AG09319 (cell line): ENCODE results near the gene SMG6.

ENCODE experiments used
- DNase-seq: peaks from one replicate; pipeline ENCODE4 v3.0.0-alpha.2; 2010; ENCODE audit warnings: low read depth; ENCODE audit errors: extremely low read depth
- TF ChIP-seq, protein P1 (sequence below): IDR thresholded peaks from 2 replicates; pipeline ENCODE4 v1.5.1; 2011; ENCODE audit warnings: low read depth, mild to moderate bottlenecking, inconsistent platforms, low read length, moderate library complexity

The SMG6 gene

DNA sequence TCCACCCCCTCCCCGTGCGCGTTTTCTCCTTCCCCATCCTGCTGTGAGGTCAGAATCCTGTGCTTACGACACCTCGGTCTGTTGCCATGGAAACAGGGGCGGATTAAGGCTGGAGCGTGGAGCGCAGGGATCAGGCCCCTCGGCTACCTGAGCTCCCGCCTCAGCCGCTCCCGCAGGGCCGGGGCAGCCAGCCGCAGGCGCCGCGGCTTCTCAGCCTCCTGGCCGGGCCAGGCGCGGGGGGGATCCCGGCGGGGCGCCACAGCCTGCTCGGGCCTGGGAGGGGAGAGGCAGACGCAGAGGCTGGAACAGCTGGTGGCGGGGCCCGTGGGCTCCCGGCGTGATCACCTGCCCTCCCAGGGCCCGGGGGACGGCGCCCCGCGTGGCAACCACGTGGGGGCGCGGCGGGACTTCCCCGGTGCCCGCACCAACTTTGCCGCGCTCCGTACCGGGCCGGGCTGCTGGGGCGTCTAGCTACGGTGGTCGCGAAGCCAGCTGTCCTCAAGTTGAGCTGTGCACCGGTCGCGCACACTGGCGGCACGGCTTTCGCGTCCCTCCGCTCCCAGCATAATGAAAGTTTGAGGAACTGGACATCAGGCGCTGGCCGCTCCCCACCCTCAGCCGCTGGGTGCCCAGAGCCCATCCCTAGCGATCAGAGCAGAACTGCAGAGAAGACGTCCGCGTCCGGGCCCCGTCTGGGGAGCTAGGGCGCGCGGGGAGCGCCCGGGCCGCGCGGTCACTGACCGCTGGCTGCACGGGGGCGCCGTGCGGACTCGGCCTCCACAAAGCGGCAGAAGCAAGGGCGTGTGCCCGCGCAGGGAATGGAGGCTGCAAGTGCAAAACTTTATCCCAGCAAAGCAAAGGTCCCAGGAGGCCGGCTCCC is 279.7 kb downstream of the SMG6 start:
- TF ChIP-seq, protein P1, sequence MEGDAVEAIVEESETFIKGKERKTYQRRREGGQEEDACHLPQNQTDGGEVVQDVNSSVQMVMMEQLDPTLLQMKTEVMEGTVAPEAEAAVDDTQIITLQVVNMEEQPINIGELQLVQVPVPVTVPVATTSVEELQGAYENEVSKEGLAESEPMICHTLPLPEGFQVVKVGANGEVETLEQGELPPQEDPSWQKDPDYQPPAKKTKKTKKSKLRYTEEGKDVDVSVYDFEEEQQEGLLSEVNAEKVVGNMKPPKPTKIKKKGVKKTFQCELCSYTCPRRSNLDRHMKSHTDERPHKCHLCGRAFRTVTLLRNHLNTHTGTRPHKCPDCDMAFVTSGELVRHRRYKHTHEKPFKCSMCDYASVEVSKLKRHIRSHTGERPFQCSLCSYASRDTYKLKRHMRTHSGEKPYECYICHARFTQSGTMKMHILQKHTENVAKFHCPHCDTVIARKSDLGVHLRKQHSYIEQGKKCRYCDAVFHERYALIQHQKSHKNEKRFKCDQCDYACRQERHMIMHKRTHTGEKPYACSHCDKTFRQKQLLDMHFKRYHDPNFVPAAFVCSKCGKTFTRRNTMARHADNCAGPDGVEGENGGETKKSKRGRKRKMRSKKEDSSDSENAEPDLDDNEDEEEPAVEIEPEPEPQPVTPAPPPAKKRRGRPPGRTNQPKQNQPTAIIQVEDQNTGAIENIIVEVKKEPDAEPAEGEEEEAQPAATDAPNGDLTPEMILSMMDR: no peak
- no peak for DNase-seq

DNA sequence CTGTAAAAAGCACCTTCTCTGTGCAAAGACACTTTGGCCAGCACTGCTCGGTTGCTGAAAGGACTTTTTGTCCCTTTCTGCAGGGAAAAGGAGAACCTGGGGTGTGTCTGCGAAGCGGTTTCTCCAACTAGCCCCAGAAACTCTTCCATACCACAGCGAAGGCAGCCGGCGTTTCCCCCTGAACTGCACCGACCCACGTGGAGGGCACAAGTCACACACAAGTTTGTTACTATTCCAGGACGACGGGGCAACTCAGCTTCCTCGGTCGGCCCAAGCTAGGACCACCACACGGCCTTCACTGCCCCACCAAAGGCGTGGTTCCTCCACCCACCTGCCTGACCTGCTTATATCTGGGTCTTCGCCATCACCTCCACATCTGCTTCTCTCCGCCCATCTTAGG is 280.3 kb downstream of the SMG6 start:
- TF ChIP-seq, protein P1: no peak
- DNase-seq: no peak

GRCh38 chr17:2022647-2023240 is 280.8 kb downstream of the SMG6 start:
- no peak for DNase-seq
- TF ChIP-seq, protein P1: no peak

GRCh38 chr17:2020721-2021120 is 282.9 kb downstream of the SMG6 start:
- TF ChIP-seq, protein P1: no peak
- DNase-seq: no peak

GRCh38 chr17:2019723-2020122 is 283.9 kb downstream of the SMG6 start:
- DNase-seq: no peak
- TF ChIP-seq, protein P1: no peak

- TF ChIP-seq, protein P1: no peak
- DNase-seq: no peak
Measured at GRCh38 chr17:2018716-2019510, 284.7 kb downstream of the SMG6 start.
